HG03064 (cell line): ENCODE results near the gene USP22.

Experiments used
- ATAC-seq: cut with Tn5 transposase; IDR thresholded peaks from one replicate; pipeline ENCODE4 v1.9.1; 2021; ENCODE audit warnings: low read depth; ENCODE audit not compliant: unreplicated experiment

Gene USP22

GRCh38 chr17:21003007-21003621 is 39.7 kb downstream of the USP22 start:
- no peak for ATAC-seq

- ATAC-seq = no peak
Measured at GRCh38 chr17:21002309-21003006, 40.4 kb downstream of the USP22 start.

- no peak for ATAC-seq
Measured at GRCh38 chr17:21001813-21002221, 41.0 kb downstream of the USP22 start.

GRCh38 chr17:21001111-21001812 is 41.5 kb downstream of the USP22 start:
- ATAC-seq = no peak

- ATAC-seq = no peak
Measured at GRCh38 chr17:20999841-21000532, 42.8 kb downstream of the USP22 start.

- no peak for ATAC-seq
Measured at GRCh38 chr17:20999044-20999573, 43.7 kb downstream of the USP22 start.

GRCh38 chr17:20998571-20999043 is 44.2 kb downstream of the USP22 start:
- ATAC-seq = no peak

- ATAC-seq = no peak
Measured at GRCh38 chr17:20997711-20998570, 44.9 kb downstream of the USP22 start.

GRCh38 chr17:20996724-20997615 is 45.8 kb downstream of the USP22 start:
- no peak for ATAC-seq

- no peak for ATAC-seq
Measured at GRCh38 chr17:20995873-20996723, 46.7 kb downstream of the USP22 start.

GRCh38 chr17:20995164-20995872 is 47.5 kb downstream of the USP22 start:
- ATAC-seq = no peak

- ATAC-seq = no peak
Measured at GRCh38 chr17:20994779-20995149, 48.0 kb downstream of the USP22 start.

GRCh38 chr17:20993863-20994778 is 48.7 kb downstream of the USP22 start:
- ATAC-seq = no peak

GRCh38 chr17:20992987-20993862 is 49.6 kb downstream of the USP22 start:
- ATAC-seq = no peak

- ATAC-seq = no peak
Measured at GRCh38 chr17:20992416-20992815, 50.4 kb downstream of the USP22 start.
